Brain pericyte (primary cell): Measurements from ENCODE around the gene COQ10A.
"Not testable (repeated sequence)": the region's sequence is repeated elsewhere in the genome, so short reads cannot be mapped to it uniquely, and the experiment has no call there.

Experiments
- DNase-seq: peaks from one replicate; pipeline ENCODE4 v3.0.0-alpha.2; 2012; ENCODE audit warnings: low read depth, low spot score

Gene COQ10A

DNA sequence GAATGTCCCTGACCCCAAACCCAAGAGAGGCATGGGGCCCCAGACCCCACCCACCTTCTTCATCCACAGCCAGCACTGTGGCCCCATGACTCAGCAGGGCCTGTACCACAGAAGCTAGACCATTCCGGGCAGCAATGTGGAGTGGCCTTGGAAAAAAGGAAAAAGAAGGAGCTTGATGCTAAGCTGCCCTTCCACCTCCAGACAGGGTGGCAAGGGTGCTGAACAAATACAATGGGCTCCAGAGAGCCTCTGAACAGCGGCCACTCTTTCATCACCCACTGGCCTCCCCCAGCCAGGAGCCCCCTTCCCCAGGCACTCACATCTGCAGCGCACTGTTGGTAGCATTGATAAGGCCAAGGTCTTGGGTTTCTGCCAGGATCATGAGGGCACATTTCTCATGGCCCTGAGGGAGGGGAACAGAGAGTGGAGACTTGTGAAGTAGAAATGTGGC, 23.0 kb upstream of the COQ10A start:
- DNase-seq: no peak

DNA sequence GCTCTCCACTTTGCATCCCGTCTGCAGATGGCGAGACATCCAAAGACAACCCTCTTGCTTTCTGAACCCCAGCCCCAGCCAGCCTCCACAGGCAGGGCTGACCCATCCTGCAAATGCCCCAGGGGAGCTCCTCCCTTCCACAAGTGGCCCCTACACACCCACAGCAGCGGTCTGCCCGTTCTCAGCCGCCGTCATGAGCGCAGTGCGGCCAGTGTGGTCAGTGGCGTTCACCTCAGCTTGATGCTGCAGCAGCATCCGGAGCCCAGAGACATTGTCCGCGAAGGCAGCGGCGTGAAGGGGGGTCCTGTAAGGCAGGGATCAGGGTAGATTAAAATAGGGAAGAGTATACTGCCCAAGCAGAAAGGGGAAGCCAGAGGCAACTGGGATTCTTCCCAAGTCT, 22.2 kb upstream of the COQ10A start:
- DNase-seq: no peak

DNA sequence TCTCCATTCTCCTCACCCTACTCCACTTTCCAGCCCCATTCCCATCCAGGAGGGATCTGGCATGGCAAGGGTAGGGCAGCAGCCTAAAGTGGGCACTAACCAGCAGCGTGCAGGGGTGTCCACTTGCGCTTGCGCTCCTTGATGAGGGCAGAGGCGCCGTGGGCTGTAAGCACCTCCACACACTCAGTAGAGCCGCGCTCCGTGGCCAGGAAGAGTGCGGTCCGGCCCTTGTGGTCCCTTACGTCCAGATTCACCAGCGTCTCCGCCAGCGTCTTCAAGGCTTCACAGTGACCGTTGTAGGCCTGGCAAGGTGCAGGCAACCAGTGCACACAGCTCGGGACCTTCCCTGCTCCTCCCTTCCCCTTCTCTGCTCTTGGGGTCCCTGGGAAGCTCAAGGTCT, 18.8 kb upstream of the COQ10A start:
- DNase-seq: no peak

DNA sequence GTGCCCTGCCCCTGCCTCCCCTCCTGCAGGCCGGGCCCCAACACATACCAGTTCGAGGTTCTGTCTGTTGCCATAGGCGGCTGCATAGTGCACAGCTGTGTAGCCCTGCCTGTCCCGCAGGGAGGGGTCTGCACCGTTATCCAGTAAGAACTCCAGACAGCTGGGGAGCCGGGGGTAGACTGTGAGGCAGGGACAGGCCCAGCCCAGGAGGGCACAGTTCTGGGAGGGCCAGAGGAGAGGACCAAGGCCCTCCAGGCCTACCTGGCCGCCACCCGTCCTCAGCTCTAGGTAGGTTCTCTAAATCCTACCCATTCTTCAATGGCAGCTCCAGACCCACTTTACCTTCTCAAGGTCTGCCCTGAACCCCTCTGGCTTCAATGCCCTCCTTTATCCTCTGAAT, 18.0 kb upstream of the COQ10A start:
- DNase-seq: no peak

DNA sequence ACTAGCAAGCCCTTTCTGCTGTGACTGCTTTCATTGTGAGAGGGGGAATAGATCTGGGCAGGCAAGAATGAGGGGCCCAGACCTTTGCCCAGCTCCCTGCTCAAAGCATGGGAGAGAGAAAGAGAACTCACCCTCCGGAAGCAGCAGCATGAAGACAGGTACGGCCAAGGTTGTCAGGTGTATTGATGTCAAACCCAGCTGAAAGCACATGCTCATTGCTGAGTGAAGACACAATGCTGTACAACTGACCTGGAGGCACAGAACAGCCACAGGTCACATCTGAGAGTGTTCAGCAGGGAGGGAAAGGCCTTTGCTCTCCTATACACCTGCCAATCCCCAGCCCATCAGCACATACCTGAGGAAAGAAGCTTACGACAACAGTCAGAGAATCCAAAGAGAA, 14.1 kb upstream of the COQ10A start:
- no peak for DNase-seq

DNA sequence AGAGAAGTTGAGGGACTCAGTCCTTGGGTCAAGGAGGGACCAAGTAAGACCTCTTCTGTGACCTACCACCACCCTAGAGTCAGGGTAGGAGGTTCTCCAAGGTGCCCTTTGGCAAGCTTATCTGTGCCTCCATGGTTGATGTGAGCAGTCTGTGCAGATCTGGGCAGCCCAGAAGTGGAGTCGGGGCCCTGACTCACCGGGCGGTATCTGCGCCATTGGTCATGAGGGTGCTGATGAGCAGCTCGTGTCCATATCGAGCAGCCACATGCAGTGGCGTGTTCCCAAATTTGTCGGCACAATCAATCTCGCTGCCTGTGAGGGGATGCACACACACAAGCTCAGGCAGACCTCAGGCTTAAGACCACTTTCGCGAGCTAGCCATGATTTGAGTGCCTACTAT, 13.7 kb upstream of the COQ10A start:
- no peak for DNase-seq

DNA sequence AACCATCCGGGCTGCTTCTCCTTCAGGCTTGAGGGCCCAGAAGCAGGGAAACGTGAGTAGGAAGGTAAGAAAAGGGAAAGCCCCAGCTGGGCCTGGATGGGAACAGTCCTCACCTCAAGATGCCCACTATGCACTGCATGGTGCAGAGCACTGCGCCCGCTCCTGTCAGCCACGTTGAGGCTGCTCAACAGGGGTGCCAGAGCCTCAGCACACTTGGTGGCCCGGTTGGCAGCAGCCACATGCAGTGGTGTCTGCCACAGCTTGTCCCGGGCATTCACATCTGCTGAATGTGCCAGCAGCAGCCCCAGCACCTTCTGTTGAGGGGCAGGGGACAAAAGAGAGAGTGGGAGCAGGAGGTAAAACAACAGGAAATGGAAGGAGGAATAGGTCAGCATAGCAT, 11.1 kb upstream of the COQ10A start:
- DNase-seq: no peak

DNA sequence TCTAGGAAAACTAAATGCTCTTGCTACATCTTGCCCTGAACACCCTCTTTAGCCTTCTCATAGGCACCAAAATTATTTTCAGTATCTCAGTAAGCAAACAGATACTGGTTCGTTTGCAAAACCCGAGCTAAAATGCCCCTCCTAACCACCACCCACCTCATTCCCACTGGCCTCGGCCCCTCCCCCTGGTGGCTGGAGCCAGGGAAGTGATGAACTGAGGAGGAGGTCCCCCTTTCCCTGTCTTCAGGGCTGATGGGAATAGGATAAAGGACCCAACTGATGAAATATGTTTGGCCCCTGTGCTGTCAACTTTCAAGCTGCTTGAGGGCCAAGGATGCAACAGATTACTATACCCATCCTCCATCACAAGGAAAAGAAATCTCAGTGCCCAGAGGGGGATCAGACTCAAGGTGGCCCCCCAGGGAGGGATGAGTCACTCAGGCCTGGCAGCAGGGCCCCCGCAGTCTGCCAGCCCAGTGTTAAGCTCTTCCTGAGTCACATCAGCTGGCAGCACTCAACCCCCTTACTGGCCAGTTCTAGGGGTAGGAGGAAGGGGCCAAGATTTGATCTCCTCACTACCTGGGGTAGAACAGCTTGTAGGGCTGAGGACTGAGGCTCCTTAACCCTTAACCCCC, 10.3 kb upstream of the COQ10A start:
- no peak for DNase-seq

DNA sequence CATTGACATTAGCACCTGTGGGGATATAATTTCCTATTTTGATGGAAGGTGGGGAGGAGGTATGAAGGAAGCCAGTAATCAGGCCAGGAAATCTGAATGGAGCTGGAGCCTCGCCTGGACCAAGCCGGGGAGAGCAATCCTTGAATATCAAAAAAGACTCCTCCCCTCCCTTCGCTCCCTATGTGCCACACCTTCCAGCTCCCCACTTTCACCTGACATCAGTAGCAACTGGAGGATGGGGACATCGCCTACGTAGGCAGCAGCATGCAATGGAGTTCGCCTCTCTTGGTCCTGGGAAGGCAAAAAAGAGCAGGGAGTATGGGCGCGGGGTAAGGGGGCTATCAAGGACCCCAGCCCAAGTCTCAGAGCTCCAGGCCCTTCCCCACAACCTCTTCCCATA, 9.7 kb upstream of the COQ10A start:
- DNase-seq: no peak

DNA sequence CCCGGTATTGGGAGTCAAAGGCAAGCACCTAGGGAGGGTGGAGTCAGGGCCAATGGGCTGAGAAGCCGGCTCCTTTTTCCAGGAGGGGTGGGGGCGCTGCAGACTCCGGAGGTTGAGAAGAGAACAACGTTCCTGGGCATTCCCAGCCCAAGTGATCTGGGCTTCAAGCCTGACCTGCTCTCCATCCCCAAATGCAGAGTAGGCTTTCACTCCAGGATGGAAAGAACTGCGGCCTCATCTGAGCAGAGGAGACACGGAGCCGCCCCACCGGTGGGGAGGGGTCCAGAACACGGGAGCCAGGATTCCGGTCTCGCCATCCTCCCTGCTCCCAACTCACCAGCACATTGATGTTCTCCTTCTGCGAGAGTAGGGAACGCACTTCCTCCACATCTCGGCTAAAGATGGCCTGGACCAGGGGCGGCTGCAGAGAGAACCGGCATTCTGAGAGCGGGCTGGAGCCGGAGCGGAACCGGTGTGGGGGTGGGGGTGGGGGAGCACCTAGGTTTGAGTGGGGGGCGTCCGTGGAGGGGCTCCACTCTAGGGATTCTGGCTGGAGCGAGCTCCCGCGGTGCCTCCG, 9.2 kb upstream of the COQ10A start:
- no peak for DNase-seq

DNA sequence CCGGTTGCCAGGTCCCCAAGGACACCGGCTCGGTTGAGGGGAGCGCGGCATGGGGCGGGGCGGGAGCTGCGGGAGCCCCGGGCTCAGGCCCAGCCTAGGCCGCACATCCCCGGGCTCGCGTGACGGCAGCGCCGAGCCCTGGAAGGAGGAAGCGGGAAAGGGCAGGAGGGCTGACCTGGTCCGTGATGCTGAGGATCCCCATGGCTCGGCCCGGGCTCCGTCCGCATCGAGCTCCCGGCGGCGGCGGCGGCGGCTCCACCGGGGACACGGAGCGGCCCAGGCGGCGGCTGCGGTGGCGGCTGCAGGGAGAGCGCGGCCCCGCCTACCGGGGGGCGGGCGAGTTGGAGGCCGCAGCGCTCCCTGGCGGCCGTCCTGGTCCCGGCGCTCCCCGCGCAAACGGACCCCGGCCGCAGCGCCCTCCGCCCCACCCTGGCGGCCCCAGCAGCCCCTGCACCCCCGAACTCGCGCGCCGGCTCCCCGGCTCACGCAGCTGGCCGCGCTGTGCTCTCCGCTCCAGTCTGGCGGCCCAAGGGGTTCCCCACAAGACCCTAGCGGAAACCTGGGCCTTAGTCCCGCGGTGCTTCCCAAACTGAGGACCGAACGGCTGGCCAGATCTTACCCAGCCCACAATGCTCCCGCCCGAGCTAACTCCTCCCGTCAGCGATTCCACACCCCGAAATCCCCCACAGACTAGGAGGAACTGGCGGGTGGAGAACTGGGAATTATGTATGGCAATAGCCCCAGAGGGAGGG, 8.5 kb upstream of the COQ10A start, which contains the start of gene ANKRD52:
TSS of gene ANKRD52 (minus strand) at position 317 of the 752 bp plus-strand sequence. CDS start at position 202, 115 bp downstream.
- DNase-seq: no peak

DNA sequence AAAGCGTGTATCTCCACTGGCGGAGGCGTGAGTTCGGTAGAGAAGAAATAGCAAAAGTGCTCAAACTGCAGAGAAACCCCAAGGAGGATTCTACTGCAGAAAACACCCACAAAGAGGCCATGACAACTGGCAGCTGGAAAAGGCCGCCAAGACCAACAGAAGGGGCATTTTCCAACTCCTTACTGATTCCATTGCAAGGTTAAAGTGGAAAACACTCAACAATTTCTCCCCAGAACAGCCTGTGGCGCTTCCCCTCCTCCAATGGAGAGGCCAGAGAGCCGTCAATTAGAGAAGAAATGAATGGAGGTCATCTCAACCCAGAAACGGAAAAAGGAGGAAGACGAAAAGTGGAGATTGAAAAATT, 7.9 kb upstream of the COQ10A start:
- DNase-seq: no peak

DNA sequence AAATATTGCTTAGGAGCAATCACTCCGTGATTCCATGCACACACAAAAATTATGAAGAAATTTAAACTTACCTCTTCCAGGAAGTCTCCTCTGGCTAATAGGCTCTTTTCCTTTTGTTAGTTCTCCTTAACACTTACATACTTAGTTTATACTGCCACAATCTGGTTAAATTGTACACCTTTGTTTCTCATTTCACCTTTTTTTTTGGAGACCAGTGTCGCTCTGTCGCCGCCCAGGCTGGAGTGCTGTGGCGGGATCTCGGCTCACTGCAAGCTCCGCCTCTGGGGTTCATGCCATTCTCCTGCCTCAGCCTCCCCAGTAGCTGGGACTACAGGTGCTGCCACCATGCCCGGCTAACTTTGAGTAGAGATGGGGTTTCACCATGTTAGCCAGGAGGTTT, 6.4 kb upstream of the COQ10A start:
- DNase-seq: no peak

DNA sequence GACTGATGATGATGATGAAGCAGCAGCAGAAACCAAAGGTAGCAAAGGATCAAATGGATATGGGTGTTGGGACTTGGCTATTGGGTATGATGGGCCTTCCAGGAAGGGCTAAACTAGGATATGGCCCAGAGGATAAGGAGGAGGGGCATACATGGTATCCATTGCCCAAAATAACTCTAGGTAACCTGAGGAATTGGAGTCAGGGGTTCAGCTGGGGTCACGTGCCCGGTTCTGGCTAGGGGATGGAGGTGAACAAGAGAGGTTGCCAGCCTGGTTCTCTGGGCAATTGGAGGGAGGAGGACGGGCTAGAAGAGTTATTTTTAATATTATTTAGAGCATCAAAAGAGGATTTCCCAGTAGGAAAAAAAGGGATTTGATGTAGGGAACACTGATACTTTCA, 5.8 kb upstream of the COQ10A start:
- no peak for DNase-seq

DNA sequence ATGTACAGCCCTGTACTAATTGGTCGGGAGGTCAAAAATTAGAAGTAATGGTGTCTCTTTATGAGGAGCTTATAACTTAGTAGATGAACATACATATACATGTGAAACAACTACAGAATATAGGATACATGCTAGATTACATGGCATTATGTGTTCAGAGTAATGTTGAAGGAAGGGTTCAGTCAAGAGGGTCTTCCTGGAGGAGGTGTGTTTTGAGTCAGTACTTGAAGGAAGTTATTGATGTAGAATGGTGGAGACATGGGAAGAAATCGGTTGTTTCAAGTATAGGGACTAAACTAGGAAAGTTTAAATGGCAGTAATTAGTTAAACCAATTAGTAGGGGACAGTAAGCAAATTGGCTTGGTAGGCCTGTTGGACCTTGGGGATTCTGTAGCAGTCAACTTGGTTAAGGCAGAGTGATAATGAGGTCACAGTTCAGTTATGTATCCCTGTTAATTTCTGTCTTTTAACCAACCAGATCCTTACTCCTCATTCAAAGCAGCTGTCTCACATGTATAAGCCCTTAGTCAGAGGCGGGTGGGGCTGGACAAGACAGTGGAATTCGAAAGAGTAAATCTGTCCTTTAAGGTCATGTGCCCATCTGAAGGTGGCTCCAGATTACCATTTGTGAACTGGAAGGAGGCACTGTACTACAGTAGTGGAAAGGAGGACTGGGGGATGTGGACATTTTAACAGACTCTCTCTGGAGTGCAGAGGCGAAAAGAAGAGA, 5.1 kb upstream of the COQ10A start:
- DNase-seq: no peak

DNA sequence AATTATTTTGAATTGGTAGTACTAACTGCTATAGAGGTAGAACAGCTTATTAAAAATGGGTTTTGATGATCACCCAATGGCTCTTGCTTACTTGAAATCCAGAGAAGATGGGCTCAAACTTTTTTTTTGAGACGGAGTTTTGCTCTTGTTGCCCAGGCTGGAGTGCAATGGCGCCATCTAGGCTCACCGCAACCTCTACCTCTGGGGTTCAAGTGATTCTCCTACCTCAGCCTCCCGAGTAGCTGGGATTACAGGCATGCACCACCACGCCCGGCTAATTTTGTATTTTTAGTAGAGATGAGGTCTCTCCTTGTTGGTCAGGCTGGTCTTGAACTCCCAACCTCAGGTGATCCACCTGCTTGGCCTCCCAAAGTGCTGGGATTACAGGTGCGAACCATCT, 3.8 kb upstream of the COQ10A start:
- DNase-seq: not testable (repeated sequence)

DNA sequence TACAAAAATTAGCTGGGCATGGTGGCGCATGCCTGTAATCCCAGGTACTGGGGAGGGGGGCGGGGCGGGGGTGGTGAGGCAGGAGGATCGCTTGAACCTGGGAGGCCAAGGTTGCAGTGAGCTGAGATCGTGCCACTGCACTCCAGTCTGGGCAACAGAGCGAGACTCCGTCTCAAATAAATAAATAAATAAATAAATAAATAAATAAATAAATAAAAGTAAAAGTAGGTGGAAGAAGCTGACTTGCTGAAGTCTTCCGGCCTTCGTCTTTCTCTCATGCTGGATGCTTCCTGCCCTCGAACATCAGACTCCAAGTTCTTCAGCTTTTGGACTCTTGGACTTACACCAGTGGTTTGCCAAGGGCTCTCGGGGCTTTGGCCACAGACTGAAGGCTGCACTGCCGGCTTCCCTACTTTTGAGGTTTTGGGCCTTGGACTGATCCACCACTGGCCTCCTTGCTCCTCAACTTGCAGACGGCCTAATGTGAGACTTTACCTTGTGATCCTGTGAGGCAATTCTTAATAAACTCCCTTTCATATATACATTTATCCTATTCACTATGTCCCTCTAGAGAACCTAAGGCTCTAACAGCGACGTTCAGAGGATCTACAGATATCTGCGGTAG, 562 bp upstream of the COQ10A start:
- DNase-seq: not testable (repeated sequence)

DNA sequence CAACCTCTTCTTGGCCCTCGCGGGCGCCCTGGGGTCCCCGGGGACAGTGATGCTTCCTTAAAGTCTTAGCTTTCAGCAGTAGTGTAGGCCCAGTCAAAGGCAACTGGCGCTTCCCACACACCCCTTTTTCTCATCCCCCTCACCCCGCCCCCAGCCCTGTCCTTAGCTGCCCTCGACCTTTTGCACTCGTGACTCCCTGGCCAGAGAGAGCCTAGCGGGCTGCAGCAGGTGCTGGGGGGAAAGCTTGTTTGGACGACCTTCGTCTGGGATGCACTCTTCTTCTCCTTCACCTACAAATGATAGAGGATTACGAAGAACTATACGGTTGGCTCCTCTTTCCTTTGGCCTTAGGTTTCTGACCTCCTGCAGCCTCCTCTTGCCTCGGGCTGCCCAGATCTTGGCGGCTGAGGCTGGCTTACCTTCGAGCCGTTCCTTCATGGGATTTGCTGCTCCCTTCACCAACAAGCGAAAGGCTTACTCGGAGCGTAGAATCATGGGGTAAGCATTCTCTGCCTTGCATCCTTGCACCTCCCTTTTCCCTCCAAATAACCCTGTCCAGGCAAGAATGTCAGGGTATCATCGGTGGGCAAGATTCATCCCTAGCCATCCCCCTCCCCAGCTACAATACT, 815 bp downstream of the COQ10A start:
- DNase-seq: no peak

DNA sequence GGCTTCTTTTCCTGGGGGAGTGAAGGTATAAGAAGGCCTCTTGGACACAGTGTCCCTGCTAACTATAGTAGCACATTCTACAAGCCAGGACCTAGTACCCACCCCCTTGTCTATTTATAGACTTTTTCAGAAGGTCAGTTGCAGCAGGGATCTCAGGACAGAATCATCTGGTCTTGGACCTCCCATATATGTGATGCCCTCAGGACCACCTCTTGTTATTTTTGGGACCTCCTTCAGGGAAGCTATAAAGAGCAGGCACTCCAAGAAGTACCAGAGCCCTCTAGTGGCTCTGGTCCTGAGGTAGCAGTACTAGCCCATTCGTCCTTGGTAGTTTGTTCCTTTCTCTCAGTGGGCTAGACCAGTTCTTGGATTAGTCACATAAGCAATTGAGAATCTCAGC, 4.3 kb downstream of the COQ10A start:
- no peak for DNase-seq

DNA sequence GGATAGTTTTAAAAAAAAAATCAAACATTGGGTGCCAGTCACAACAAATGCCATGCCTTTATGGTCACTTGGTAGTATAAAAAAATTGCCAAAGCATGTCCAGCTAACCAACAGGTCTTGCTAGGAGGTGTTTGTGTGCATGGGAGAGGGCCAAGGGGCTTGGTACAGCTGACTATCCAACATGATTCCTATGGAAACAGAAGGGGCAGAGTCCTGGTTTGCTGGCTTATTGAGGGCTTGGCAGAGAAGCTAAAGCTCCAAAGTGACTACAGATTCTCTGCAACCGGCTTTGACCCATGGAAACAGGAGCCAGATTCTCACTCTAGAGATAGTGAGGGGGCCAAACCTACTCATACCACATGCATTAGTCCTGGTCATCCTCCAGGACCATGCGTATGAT, 5.7 kb downstream of the COQ10A start:
- not testable (repeated sequence) for DNase-seq

DNA sequence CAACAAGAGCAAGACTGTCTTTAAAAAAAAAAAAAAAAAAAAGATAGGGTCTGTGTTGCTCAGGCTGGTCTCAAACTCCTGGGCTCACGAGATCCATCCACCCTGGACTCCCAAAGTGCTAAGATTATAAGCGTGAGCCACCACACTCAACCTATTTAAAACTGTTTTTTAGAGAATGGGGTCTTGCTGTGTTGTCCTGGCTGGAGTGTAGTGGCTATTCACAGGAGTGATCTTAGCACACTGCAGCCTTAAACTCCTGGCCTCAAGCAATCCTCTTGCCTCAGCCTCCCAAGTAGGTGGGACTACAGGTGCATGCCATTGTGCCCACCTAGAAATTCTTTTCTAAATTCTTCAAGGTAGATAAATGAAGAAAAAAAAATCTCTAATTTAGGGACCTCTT, 7.6 kb downstream of the COQ10A start:
- no peak for DNase-seq

DNA sequence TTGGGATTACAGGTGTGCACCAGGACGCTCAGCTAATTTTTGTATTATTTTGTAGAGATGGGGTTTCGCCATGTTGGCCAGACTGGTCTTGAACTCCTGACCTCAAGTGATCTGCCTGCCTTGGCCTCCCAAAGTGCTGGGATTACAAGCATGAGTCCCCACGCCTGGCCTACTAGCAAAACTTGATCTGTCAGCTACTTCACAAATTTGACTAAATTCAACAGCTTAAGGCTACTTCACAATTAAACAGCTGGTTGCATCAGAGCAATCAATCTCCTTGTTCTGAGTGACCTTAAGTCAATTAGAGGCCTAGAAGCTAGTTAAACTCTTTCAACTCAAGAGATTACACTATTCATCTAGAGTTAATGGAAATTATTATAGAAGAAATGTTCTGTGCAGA, 12.2 kb downstream of the COQ10A start:
- no peak for DNase-seq
